Measurements from ENCODE around the gene KREMEN2. TPM values are rescaled to one million over a fixed set of nuclear protein-coding genes. Genes with fewer than 3 reads are reported as not detected.

KREMEN2 gene
- total and polyA plus RNA-seq, 9 of the 15 experiments (the other 6 are each of a cell fraction or from before 2014, with no cell fraction given), result 0.04 to 7.7 (median 1.5) TPM; not detected in 1

- TF ChIP-seq, protein P1, sequence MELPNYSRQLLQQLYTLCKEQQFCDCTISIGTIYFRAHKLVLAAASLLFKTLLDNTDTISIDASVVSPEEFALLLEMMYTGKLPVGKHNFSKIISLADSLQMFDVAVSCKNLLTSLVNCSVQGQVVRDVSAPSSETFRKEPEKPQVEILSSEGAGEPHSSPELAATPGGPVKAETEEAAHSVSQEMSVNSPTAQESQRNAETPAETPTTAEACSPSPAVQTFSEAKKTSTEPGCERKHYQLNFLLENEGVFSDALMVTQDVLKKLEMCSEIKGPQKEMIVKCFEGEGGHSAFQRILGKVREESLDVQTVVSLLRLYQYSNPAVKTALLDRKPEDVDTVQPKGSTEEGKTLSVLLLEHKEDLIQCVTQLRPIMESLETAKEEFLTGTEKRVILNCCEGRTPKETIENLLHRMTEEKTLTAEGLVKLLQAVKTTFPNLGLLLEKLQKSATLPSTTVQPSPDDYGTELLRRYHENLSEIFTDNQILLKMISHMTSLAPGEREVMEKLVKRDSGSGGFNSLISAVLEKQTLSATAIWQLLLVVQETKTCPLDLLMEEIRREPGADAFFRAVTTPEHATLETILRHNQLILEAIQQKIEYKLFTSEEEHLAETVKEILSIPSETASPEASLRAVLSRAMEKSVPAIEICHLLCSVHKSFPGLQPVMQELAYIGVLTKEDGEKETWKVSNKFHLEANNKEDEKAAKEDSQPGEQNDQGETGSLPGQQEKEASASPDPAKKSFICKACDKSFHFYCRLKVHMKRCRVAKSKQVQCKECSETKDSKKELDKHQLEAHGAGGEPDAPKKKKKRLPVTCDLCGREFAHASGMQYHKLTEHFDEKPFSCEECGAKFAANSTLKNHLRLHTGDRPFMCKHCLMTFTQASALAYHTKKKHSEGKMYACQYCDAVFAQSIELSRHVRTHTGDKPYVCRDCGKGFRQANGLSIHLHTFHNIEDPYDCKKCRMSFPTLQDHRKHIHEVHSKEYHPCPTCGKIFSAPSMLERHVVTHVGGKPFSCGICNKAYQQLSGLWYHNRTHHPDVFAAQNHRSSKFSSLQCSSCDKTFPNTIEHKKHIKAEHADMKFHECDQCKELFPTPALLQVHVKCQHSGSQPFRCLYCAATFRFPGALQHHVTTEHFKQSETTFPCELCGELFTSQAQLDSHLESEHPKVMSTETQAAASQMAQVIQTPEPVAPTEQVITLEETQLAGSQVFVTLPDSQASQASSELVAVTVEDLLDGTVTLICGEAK (IDR thresholded peaks at IDR 0.05), result no peak
- TF ChIP-seq, protein P1 (CRISPR knock-in tag; IDR thresholded peaks at IDR 0.05), result no peak
- TF ChIP-seq ZNF75A (CRISPR knock-in tag; IDR thresholded peaks at IDR 0.05), result no peak
- TF ChIP-seq, protein P2, sequence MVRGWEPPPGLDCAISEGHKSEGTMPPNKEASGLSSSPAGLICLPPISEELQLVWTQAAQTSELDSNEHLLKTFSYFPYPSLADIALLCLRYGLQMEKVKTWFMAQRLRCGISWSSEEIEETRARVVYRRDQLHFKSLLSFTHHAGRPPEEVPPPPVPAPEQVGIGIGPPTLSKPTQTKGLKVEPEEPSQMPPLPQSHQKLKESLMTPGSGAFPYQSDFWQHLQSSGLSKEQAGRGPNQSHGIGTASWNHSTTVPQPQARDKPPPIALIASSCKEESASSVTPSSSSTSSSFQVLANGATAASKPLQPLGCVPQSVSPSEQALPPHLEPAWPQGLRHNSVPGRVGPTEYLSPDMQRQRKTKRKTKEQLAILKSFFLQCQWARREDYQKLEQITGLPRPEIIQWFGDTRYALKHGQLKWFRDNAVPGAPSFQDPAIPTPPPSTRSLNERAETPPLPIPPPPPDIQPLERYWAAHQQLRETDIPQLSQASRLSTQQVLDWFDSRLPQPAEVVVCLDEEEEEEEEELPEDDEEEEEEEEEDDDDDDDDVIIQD (CRISPR knock-in tag; IDR thresholded peaks at IDR 0.05), result no peak
- TF ChIP-seq TFAM (CRISPR knock-in tag; conservative IDR thresholded peaks at IDR 0.05), result no peak
- no peak for TF ChIP-seq FOS (IDR thresholded peaks at IDR 0.05; ENCODE audit: extremely low read depth, insufficient read length)
- TF ChIP-seq MYNN (IDR thresholded peaks at IDR 0.05), result no peak
- no peak for TF ChIP-seq MYNN (CRISPR knock-in tag; IDR thresholded peaks at IDR 0.05)
- TF ChIP-seq, protein P3, sequence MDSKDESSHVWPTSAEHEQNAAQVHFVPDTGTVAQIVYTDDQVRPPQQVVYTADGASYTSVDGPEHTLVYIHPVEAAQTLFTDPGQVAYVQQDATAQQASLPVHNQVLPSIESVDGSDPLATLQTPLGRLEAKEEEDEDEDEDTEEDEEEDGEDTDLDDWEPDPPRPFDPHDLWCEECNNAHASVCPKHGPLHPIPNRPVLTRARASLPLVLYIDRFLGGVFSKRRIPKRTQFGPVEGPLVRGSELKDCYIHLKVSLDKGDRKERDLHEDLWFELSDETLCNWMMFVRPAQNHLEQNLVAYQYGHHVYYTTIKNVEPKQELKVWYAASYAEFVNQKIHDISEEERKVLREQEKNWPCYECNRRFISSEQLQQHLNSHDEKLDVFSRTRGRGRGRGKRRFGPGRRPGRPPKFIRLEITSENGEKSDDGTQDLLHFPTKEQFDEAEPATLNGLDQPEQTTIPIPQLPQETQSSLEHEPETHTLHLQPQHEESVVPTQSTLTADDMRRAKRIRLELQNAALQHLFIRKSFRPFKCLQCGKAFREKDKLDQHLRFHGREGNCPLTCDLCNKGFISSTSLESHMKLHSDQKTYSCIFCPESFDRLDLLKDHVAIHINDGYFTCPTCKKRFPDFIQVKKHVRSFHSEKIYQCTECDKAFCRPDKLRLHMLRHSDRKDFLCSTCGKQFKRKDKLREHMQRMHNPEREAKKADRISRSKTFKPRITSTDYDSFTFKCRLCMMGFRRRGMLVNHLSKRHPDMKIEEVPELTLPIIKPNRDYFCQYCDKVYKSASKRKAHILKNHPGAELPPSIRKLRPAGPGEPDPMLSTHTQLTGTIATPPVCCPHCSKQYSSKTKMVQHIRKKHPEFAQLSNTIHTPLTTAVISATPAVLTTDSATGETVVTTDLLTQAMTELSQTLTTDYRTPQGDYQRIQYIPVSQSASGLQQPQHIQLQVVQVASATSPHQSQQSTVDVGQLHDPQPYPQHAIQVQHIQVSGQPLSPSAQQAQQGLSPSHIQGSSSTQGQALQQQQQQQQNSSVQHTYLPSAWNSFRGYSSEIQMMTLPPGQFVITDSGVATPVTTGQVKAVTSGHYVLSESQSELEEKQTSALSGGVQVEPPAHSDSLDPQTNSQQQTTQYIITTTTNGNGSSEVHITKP (IDR thresholded peaks at IDR 0.05; ENCODE audit: partially characterized antibody), result no peak
- no peak for TF ChIP-seq HMGXB4 (CRISPR knock-in tag; IDR thresholded peaks at IDR 0.05)
- TF ChIP-seq SNAPC5 (CRISPR knock-in tag; IDR thresholded peaks at IDR 0.05), result no peak
- TF ChIP-seq ZFPM2 (CRISPR knock-in tag; IDR thresholded peaks at IDR 0.05), result no peak
- no peak for TF ChIP-seq ZNF134 (CRISPR knock-in tag; conservative IDR thresholded peaks at IDR 0.05)
Measured at GRCh38 chr16:2983706-2984136, 19.6 kb downstream of the KREMEN2 start (continued).

Measured in K562 (cell line).